HG02610 (cell line): ENCODE data around the gene CTH.
"Not testable (repeated sequence)": the region's sequence is repeated elsewhere in the genome, so short reads cannot be mapped to it uniquely, and the experiment has no call there.

ENCODE experiments used
- ATAC-seq: cut with Tn5 transposase; IDR thresholded peaks from one replicate; pipeline ENCODE4 v1.9.1; 2021; ENCODE audit warnings: mild to moderate bottlenecking, moderate library complexity; ENCODE audit not compliant: unreplicated experiment

The CTH gene

GRCh38 chr1:70405780-70406416, 5.2 kb upstream of the CTH start:
- ATAC-seq, result no peak

GRCh38 chr1:70409136-70409535, 1.9 kb upstream of the CTH start:
- no peak for ATAC-seq

DNA sequence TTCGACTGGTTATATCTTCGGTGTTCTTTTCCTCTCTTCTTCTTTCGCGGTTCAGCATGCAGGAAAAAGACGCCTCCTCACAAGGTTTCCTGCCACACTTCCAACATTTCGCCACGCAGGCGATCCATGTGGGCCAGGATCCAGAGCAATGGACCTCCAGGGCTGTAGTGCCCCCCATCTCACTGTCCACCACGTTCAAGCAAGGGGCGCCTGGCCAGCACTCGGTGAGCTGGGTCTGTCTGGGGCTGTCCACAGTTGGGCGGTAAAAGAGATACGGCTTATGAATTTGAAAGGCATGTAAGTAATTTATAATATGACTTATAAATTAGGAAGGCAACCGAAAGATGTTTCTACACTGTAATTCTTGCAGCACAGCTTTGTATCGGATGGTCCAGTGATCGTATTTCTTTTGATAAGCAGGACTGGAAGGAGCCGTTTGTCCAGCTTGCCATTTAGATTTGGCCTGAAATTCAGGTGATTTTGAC, 334 bp downstream of the CTH start:
- ATAC-seq, result no peak

DNA sequence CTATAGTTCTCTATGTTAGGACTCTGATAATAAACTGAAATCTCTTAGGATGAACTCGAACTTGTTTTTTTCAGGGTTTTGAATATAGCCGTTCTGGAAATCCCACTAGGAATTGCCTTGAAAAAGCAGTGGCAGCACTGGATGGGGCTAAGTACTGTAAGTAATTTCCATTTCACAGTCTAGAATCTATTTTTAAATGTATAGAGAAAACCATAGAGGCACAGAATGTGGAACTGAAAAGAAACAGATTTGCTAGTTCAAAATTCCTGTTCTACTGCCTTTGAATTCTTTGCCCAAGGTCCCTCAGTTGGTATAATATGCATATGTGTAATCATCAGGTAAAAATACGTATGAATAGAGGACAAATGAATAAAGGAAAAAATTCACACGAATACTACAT, 4.8 kb downstream of the CTH start:
- ATAC-seq, result no peak

DNA sequence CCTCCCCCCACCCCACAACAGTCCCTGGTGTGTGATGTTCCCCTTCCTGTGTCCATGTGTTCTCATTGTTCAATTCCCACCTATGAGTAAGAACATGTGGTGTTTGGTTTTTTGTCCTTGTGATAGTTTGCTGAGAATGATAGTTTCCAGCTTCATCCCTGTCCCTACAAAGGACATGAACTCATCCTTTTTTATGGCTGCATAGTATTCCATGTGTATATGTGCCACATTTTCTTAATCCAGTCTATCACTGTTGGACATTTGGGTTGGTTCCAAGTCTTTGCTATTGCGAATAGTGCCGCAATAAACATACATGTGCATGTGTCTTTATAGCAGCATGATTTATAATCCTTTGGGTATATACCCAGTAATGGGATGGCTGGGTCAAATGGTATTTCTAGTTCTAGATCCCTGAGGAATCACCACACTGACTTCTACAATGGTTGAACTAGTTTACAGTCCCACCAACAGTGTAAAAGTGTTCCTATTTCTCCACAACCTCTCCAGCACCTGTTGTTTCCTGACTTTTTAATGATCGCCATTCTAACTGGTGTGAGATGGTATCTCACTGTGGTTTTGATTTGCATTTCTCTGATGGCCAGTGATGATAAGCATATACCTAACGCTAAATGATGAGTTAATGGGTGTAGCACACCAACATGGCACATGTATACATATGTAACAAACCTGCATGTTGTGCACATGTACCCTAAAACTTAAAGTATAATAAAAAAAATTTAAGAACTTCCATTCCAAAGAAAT, 8.1 kb downstream of the CTH start:
- ATAC-seq, result not testable (repeated sequence)

- no peak for ATAC-seq
These were observed 9.3 kb downstream of the CTH start for GRCh38 chr1:70420320-70420719.

- ATAC-seq, result no peak
These were observed 15.4 kb downstream of the CTH start for GRCh38 chr1:70426154-70427131.

DNA sequence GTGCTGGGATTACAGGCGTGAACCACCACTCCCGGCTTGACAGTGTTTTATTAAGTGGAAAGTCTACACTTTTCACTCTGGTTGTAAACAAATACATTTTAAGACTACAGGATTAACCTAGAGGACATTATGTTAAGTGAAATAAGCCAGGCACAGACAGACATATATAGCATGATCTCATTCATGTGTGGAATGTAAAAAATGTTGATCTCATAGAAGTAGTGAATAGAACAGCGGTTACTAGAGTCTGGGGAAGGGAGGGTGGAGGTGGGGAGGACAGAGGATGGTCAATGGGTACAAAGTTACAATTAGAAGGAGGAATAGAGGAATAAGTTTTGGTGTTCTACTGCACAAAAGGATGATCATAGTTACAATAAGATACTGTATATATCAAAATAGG, 16.9 kb downstream of the CTH start:
- ATAC-seq, result no peak

DNA sequence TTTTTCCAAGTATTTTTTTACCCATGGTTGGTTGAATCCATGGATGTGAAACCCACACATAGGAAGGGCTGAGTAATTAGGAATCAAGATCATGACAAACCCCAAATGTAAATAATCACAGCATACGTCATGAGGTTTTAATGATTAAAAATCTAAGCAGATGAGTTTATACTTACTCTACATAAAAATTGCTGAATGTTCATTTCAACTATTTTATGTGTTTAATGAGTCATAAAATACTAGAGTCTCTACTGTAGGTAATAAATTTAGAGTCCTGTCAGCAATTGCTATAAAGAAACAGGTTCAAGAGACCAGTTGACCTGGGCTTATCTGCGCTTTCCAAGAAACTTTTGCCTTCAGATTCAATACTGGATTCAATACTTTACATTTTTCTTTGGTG, 18.2 kb downstream of the CTH start:
- ATAC-seq, result no peak

DNA sequence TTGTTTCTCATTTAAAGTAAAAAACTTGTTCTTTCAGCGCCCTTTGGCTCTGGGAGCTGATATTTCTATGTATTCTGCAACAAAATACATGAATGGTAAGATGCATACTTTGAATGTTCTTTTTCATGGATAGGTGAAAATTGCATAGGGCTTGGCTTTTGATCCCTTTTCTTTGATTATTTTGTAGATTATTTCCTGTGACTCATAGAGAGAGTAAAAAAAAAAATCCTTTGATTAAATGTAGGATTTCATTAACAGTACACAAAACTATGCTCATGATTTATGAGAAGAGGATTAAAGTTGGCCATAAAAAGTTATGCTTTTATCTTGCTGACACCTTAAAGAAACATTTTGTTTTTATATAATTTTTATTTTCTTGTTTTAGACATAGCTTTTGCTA, 18.7 kb downstream of the CTH start:
- no peak for ATAC-seq

- no peak for ATAC-seq
These were observed 20.2 kb downstream of the CTH start for GRCh38 chr1:70431317-70431716.

DNA sequence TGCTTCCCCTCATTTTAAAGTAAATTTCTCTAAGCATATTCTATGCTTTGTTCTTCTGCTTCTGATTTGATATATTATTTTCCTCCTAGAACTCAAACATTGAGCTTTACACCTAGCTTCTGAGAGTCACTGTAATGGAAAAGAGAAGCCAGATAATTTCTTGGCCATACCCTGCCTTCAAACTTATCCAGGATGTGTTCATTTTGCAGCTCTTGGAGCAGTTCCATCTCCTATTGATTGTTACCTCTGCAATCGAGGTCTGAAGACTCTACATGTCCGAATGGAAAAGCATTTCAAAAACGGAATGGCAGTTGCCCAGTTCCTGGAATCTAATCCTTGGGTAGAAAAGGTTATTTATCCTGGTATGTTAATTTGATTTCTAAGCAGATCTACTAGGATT, 20.8 kb downstream of the CTH start:
- ATAC-seq, result no peak

GRCh38 chr1:70434253-70434859, 23.3 kb downstream of the CTH start:
- no peak for ATAC-seq

- no peak for ATAC-seq
These were observed 25.7 kb downstream of the CTH start for GRCh38 chr1:70436622-70437251.

DNA sequence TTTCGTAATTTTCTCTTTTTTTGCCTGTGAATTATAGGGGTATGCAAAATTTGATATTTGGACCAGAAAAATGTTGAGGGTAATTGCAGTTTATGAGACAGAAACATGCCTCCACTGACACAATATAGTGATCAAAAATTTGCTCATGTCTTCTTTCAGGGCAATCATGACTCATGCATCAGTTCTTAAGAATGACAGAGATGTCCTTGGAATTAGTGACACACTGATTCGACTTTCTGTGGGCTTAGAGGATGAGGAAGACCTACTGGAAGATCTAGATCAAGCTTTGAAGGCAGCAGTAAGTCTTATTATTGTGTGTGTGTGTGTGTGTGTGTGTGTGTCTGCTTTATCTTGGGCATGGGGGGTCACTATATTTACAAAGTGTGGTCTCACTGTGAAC, 27.5 kb downstream of the CTH start:
- no peak for ATAC-seq

GRCh38 chr1:70440642-70441391, 29.7 kb downstream of the CTH start:
- ATAC-seq, result no peak

GRCh38 chr1:70441392-70442035, 30.4 kb downstream of the CTH start:
- no peak for ATAC-seq

DNA sequence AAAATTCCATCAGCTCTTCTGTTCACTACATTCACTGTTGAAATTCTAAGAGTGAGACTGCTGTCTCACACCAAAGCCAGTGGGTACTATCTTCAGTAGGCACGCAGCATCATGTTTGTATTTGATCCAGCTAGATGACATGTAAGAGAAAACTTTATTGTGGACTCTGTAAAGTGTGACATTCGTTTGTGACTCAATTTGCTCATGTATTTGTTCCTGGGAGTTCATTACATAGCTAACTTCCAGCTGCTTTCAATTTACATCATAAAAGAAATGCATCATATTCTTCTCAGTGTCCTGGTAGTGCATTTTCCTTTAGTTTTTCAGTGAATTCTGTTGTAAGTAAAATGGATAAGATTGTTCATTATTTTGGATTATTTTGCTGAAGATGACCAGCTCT, 31.4 kb downstream of the CTH start:
- ATAC-seq, result no peak

DNA sequence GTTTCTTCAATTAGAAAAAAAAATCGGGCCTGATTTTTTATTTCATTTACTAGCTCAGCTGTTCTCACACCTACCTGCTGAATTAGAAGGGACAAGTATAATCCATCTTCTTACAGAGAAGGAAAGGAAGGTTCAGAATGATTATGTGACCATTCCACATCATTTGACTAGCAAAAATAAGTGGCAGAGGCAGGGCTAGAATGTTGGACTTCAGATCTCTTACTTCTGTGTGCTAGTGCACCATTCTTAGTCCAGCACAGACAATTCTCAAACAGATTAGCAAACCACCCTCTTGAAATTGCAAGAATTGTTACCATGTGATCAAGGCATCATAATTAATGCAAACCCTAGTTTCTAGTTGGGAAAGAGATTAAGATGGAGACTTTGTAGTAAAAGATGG, 32.7 kb downstream of the CTH start:
- ATAC-seq, result no peak
